GM18867 (cell line): ENCODE results near the gene CCDC154.

Experiments
- ATAC-seq: cut with Tn5 transposase; IDR thresholded peaks from one replicate; pipeline ENCODE4 v1.9.1; 2021; ENCODE audit warnings: mild to moderate bottlenecking, moderate library complexity; ENCODE audit not compliant: unreplicated experiment

CCDC154 gene

DNA sequence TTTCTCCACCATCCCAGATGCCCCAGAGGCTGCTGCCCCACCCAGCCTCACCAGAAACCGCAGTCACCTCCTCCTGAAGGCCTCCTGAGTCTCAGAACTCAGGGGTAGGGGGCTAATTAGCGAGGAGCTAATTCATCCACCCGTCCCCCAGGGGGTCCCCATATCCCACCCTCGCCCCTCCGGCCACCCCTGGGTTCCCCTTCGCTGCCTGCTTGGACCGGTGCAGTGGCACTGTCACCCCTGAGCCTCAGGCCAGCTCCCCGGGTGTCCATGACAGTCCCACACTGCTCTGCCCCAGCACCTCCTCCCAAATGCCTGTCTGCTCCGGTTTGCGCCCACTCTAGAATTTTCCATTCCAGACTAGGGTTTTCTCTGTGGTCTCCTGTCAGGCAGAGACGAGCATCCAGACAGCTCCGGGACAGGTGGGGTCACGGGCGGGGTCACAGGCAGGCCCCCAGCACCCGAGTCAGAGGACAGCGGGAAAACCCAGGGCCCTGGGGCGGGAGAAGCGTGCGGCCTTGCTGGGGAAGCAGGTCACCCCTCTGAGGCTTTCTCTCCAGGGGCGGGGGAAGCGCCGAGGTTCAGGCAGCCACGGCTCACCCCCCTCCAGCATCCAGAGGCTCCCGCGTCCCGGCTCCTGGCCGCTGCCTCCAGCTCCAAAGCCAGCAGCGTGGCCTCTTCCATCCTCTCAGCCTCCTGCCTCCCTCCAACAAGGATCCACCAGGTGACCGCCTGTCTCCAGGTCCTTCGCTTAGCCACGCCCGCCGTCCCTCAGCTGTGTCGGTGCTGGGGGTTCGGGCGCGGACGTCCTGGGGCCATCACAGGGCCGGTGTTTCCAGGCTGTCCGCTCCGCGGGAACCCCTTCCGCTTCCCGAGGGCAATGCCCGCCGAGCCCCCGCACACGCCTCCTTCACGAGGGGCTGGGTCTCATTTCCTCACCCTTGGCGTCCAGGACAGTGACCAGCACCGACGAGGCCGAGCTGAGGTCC is 16.6 kb downstream of the CCDC154 start:
- no peak for ATAC-seq

GRCh38 chr16:1426734-1427471 is 17.5 kb downstream of the CCDC154 start:
- ATAC-seq = no peak

DNA sequence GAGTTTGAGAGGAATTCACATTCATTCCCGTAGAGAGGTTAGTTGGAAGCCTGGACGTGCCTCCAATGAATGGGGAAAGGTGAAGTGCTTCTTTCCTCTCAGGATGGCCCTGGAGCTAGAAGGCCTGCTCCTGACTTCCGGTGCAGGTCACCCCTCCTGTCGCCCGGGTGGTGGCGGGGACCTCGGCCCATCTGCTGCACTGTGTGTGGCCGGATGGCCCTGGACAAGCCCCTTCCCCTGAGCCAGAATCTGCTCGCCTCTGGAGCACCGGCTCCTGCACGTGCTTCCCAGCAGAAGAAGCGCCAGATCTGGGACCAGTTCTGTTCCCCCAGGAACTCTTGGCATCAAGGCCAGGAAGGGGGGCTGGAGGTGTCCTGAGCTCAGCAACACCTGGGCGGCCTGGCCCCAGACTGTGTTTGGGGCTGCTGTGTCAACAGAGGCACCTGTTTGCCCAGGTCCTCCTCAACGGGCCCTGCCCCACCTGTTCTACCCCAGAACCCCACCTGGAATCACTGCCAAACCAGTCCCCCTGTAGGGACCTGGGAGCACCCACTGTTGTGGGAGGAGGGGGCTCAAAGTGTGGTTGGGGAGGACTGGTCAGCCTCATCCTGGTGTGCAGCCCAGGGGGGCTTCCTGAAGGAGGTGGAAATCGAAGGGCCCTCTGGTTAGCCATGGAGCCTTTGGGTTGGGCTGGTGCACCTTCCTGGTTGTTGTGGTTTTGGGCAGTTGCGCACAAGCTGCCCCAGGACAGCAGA is 18.6 kb downstream of the CCDC154 start:
- no peak for ATAC-seq

GRCh38 chr16:1424028-1424427 is 20.3 kb downstream of the CCDC154 start:
- ATAC-seq = no peak

DNA sequence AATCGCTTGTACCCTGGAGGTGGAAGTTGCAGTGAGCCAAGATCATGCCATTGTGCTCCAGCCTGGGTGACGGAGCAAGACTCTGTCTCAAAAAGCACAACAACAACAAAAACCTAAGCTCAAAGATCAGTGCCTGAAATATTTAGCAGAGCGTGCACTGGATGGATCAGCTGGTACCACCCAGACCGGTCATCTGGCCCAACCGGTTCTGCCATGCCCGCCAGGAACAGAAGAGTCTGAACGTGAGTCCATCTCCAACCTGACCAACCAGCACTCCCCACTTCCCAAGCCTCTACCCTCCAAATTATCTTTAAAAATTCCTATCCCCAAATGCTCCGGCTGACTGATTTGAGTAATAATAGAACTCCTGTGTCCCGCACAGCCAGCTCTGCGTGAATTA is 22.3 kb downstream of the CCDC154 start:
- no peak for ATAC-seq

GRCh38 chr16:1420111-1420539 is 24.2 kb downstream of the CCDC154 start:
- peak; percentile 20 for ATAC-seq

DNA sequence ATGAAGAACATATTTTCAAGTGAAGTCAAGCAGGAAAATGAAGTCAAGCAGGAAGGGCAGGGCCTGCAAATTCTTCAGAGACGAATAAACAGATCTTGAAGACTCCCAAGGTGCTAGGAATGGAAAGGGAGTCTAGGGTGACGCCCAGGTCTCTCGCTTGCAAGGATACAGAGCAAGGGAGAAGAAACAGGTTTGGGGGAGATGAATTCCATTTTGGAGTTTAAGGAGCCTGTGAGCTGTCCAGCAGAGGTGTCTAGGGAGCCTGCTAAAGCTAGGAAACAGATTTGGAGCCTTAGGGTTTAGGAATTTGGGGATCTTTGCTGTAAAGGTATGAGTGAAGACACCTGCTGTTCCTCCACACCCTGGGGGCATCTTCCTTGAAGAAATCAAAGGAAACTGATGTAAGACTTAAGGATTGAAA is 27.8 kb downstream of the CCDC154 start:
- no peak for ATAC-seq

- ATAC-seq = peak; percentile 46
Measured at GRCh38 chr16:1414532-1415260, 29.7 kb downstream of the CCDC154 start, which contains the start of gene UNKL. TSS of gene UNKL (minus strand) at chr16:1414704. CDS start at chr16:1414691, 13 bp downstream.

DNA sequence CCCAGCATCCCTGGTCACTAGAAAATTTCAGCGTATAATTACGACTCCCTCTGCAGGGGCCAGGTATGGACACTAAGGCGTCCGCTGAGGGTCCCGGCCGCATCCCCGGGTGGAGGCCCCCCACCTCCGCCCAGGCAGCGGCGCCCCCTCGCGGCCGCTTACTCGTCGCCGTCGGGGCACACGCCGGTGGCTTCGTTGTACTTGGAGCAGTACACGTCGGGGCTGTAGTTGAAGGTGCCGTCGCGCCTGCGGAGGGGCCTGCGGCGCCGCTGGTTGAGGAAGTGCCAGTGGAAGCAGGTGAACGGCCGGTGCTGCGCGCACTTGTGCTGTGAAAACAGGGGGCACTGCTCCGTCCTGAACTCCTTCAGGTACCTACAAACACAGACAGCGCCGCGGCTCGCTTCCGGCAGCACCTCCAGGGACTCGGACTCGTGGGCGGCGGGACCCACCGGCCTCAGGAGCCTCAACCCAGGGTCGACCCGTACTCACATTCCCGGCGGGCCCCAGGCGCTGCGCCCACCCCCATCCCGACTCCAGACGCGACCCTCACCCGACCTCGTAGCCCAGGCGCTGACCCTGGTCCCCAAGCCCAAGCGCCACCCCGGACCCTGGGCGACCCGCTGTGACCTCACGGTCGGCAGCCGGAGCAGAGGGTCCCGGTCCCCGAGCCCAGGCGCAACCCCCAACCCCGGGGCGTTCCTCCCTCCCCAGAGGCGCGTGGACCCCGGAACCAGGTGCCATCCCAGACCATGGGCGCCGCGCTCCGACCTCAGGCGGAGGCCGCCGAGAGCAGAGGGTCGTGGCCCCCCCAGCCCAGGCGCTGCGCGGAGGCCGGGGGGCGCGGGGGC is 30.4 kb downstream of the CCDC154 start:
- peak; percentile 31 for ATAC-seq

- ATAC-seq = no peak
Measured at GRCh38 chr16:1412847-1413246, 31.5 kb downstream of the CCDC154 start.

GRCh38 chr16:1408171-1408837 is 36.1 kb downstream of the CCDC154 start:
- ATAC-seq = peak; percentile 70

DNA sequence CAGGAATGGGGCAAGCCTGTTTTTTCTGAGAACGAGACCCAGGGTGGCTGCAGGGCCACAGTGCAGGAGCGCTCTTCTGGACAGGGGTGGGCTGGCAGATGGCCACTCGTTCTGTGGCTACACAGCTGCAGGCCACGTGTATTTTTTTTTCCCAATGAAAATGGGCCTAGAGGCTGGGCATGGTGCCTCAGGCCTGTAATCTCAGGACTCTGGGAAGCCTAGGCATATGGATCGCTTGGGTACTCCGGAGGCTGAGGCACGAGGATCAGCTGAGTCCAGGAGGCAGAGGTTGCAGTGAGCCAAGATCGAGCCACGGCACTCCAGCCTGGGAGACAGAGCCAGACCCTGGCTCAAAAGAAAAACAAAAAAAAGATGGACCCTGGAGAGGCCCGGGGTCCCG is 36.6 kb downstream of the CCDC154 start:
- ATAC-seq = no peak

DNA sequence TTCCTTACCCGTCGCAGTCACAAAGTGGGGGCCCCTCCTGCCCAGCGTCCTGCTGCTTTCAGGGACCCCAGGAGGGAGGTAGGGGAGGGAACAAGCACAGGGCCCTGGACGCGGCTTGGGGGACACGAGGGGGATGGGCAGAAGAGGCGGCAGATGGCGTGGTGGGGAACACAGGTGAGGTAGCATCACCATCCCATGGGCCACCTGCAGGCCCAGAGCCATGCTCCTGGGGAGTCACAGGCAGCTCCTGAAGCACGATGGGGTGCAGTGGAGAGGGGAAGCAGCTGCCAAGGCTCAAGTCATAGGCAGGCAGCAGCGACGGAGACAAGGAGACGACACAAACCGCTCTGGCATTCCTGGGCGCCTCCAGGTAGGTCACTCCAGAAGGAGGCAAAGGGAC is 40.6 kb downstream of the CCDC154 start:
- ATAC-seq = no peak

GRCh38 chr16:1403036-1403435 is 41.3 kb downstream of the CCDC154 start:
- ATAC-seq = no peak

- no peak for ATAC-seq
Measured at GRCh38 chr16:1401758-1402154, 42.6 kb downstream of the CCDC154 start.

DNA sequence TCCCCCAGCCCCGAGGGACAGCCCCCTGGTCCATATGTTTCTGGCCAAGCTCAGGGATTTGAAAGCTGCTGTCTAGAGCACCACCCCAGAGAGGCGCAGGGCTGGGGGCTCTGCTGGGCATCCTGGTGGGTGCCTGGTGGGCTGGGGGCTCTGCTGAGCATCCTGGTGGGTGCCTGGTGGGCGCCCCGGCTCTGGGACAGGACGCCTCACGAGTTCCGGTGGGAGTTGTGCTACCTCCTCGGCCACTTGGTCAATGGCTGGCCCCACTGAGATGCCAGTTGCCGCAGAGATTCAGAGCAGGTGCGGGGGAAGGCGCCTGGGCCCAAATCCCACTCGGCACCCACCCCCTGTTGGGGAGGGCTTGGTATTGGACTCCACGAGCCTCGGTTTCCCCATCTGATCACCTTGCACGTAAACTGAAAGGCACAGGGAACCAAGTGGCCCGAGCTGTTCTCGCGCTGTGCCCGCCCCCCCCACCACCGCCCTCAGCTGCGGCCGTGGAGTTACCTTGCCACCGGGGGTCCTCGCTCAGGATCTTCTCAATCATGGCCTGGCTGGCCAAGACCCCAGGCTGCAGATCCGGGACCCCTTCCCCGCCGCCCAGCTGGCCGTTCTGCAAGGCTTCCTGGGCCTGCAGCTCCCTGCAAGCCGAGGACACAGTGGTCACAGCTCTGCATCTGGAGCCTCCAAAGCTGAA is 43.1 kb downstream of the CCDC154 start:
- ATAC-seq = no peak

DNA sequence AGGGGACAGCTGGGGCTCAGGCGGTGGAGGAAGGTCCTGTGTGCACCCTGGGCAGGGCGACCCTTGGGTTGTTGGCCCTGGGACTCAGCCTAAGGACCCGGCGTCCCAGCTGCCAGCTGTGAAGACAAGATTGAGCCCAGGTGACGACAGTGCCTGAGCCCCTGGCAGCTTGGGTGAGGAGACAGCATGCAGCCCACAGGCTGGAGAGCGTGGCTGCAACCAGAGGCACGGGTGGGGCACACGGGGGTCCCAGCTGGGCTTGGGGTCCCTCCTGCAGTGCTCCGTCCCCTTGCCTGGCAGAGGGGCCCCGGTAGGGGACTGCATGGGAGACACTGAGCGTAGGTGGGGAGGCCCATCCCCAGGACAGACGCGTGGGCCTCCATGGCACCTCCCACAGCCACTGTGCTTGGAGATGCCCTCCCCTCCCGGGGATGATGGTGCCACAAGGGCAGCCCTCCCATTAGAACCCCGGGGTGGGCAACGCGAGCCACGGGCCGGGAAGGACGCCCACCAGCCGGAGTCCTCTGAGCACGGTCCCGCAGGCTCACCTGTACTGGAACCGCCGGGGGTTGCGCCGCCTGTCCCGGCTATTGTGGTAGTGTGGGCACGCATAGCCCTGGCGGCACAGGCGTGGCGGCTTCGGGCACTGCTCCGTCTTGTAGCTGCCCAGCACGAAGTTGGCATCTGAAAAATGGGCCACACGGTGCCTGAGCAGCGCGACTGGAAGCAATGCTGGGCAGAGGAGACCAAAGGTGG is 45.4 kb downstream of the CCDC154 start:
- ATAC-seq = no peak

DNA sequence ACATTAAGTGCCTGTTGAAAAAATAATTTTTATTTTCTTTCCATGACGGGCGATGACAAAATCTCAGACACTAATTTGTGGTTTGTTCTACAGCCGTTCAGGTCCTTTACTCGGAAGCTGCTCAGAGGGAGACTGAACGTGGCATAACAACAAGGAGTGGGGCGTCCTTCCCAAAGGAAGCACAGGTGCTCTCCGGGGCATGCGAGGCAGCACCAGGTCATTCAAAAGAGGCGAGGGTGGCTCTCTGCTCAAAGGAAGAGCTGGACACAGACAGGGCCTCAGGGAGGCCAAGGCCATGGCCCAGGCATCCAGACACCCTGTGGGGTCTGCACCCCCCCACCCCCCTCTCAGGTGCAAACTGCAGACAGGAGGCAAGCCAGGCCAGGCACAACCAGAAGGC is 46.0 kb downstream of the CCDC154 start:
- ATAC-seq = no peak
